ENCODE results near the gene PSMD9.

The PSMD9 gene

GRCh38 chr12:121888478-121889273 is at the start of gene PSMD9:
TSS of gene PSMD9 (plus strand) at chr12:121888790. CDS start at chr12:121888857, 67 bp downstream.
- TF ChIP-seq RAD21 (IDR thresholded peaks at IDR 0.05; ENCODE audit: low read depth): peak; percentile 64
- peak; percentile 88 for TF ChIP-seq YY1 (IDR thresholded peaks at IDR 0.05; ENCODE audit: low read depth)
- peak; percentile 97 for TF ChIP-seq USF1 (IDR thresholded peaks at IDR 0.05)
- TF ChIP-seq, protein P1, sequence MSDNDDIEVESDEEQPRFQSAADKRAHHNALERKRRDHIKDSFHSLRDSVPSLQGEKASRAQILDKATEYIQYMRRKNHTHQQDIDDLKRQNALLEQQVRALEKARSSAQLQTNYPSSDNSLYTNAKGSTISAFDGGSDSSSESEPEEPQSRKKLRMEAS (IDR thresholded peaks at IDR 0.05): peak; percentile 99
- peak; percentile 24; the same call in 1 of the 2 replicates for TF ChIP-seq EP300 (IDR thresholded peaks at IDR 0.05; ENCODE audit: borderline replicate concordance)
- TF ChIP-seq CREB1 (IDR thresholded peaks at IDR 0.05; ENCODE audit: low read depth): no peak; the same call in 1 of the 2 replicates
- peak; percentile 78; the same call in 1 of the 2 replicates for TF ChIP-seq TCF12 (IDR thresholded peaks at IDR 0.05; ENCODE audit: low read depth)
- TF ChIP-seq TEAD4 (IDR thresholded peaks at IDR 0.05): no peak
- TF ChIP-seq FOXM1 (IDR thresholded peaks at IDR 0.05; ENCODE audit: borderline replicate concordance, low read depth): peak; percentile 63; the same call in 1 of the 2 replicates
- TF ChIP-seq NFIC (IDR thresholded peaks at IDR 0.05): no peak; the same call in 1 of the 2 replicates
- no peak for TF ChIP-seq CEBPB (IDR thresholded peaks at IDR 0.05)
- peak; percentile 85 for TF ChIP-seq TAF1 (IDR thresholded peaks at IDR 0.05; ENCODE audit: low read depth)
- TF ChIP-seq ZBTB7A (IDR thresholded peaks at IDR 0.05; ENCODE audit: low read depth): peak; percentile 61; the same call in 1 of the 2 replicates
- no peak for TF ChIP-seq EGR1 (IDR thresholded peaks at IDR 0.05)
- TF ChIP-seq, protein P2, sequence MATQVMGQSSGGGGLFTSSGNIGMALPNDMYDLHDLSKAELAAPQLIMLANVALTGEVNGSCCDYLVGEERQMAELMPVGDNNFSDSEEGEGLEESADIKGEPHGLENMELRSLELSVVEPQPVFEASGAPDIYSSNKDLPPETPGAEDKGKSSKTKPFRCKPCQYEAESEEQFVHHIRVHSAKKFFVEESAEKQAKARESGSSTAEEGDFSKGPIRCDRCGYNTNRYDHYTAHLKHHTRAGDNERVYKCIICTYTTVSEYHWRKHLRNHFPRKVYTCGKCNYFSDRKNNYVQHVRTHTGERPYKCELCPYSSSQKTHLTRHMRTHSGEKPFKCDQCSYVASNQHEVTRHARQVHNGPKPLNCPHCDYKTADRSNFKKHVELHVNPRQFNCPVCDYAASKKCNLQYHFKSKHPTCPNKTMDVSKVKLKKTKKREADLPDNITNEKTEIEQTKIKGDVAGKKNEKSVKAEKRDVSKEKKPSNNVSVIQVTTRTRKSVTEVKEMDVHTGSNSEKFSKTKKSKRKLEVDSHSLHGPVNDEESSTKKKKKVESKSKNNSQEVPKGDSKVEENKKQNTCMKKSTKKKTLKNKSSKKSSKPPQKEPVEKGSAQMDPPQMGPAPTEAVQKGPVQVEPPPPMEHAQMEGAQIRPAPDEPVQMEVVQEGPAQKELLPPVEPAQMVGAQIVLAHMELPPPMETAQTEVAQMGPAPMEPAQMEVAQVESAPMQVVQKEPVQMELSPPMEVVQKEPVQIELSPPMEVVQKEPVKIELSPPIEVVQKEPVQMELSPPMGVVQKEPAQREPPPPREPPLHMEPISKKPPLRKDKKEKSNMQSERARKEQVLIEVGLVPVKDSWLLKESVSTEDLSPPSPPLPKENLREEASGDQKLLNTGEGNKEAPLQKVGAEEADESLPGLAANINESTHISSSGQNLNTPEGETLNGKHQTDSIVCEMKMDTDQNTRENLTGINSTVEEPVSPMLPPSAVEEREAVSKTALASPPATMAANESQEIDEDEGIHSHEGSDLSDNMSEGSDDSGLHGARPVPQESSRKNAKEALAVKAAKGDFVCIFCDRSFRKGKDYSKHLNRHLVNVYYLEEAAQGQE (IDR thresholded peaks at IDR 0.05; ENCODE audit: low read depth): no peak

GRCh38 chr12:121839106-121839992 is 49.2 kb upstream of the PSMD9 start:
- TF ChIP-seq ZBTB7A (IDR thresholded peaks at IDR 0.05; ENCODE audit: low read depth): no peak
- peak; percentile 53; the same call in 1 of the 2 replicates for TF ChIP-seq NFIC (IDR thresholded peaks at IDR 0.05)
- TF ChIP-seq FOXM1 (IDR thresholded peaks at IDR 0.05; ENCODE audit: borderline replicate concordance, low read depth): no peak
- peak; percentile 8; the same call in 1 of the 2 replicates for TF ChIP-seq RAD21 (IDR thresholded peaks at IDR 0.05; ENCODE audit: low read depth)
- no peak for TF ChIP-seq USF1 (IDR thresholded peaks at IDR 0.05)
- TF ChIP-seq EGR1 (IDR thresholded peaks at IDR 0.05): 0 out of 2 replicates have a peak, but pooled peaks have one; percentile 43
- peak; percentile 57 for TF ChIP-seq YY1 (IDR thresholded peaks at IDR 0.05; ENCODE audit: low read depth)
- peak; percentile 8; the same call in 1 of the 2 replicates for TF ChIP-seq EP300 (IDR thresholded peaks at IDR 0.05; ENCODE audit: borderline replicate concordance)
- no peak for TF ChIP-seq TEAD4 (IDR thresholded peaks at IDR 0.05)
- no peak for TF ChIP-seq CREB1 (IDR thresholded peaks at IDR 0.05; ENCODE audit: low read depth)
- no peak for TF ChIP-seq CEBPB (IDR thresholded peaks at IDR 0.05)
- TF ChIP-seq, protein P1 (IDR thresholded peaks at IDR 0.05): peak; percentile 57; the same call in 1 of the 2 replicates
- no peak for TF ChIP-seq TCF12 (IDR thresholded peaks at IDR 0.05; ENCODE audit: low read depth)
- peak; percentile 72 for TF ChIP-seq TAF1 (IDR thresholded peaks at IDR 0.05; ENCODE audit: low read depth)
- TF ChIP-seq, protein P2 (IDR thresholded peaks at IDR 0.05; ENCODE audit: low read depth): no peak

DNA sequence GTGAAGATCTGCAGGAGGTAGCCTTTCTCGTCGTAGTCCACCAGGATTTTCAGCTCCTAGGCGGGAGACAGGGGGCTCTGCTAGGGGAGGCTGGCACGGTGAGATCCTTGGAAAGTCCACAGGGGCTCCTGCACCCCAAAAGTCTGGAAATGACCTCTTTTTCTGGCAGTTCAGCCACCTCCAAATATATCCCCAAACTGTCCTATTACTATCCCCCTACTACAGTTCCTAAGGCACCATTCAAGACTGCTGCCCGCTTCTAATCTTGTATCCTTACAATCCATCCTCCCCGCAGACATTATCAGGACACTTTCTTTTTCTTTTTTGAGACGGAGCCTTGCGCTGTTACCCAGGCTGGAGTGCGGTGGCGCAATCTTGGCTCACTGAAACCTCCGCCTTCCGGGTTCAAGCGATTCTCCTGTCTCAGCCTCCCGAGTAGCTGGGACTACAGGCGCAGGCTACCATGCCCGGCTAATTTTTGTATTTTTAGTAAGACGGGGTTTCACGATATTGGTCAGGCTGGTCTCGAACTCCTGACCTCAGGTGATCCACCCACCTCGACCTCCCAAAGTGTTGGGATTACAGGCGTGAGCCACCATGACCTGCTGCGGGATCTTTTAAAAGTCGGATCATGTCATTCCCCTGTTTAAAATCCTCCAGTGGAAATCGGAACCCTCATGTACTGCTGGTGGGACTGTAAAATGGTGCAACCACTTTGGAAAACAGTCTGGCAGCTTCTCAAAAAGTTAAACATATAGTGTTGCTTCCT is 48.4 kb upstream of the PSMD9 start:
- TF ChIP-seq CREB1 (IDR thresholded peaks at IDR 0.05; ENCODE audit: low read depth): no peak

DNA sequence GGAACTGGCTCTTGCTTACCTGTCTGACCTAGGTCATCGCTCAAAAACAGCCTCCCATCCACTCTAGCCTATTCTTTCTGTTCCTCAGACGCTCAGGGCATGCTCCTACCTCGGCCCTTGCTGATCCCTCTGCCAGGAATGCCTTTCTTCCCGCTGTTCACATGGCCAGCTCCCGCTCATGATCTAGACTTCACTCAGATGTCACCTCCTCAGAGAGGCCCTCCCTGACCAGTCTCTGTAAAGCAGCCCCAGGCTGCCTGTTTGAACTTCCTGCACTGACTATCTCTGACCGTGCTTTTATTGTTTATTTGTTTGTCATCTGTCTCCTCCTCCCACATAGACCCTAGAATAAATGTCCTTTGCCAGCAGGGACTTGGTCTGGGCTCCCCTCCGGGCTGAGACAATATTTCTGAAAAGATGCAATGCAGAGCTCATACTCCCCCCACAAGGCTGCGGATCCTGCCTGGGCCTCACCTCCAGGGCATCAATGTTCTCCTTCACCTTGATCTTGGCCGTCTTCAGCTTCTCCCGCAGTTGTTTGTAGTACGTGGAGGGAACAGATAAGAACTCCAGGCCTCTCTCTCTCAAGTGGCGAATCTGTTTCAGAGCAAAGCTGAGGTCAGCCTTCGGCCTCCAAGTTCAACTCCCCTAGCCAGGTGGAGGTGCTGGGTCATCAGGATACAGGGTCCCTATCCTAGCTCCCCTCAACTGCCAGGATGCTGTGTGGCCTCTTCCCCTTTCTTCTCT is 45.2 kb upstream of the PSMD9 start:
- no peak for TF ChIP-seq CEBPB (IDR thresholded peaks at IDR 0.05)
- TF ChIP-seq CREB1 (IDR thresholded peaks at IDR 0.05; ENCODE audit: low read depth): no peak
- no peak for TF ChIP-seq NFIC (IDR thresholded peaks at IDR 0.05)
- TF ChIP-seq TAF1 (IDR thresholded peaks at IDR 0.05; ENCODE audit: low read depth): no peak
- no peak for TF ChIP-seq EGR1 (IDR thresholded peaks at IDR 0.05)
- no peak for TF ChIP-seq TCF12 (IDR thresholded peaks at IDR 0.05; ENCODE audit: low read depth)
- TF ChIP-seq YY1 (IDR thresholded peaks at IDR 0.05; ENCODE audit: low read depth): no peak
- TF ChIP-seq TEAD4 (IDR thresholded peaks at IDR 0.05): no peak
- no peak for TF ChIP-seq EP300 (IDR thresholded peaks at IDR 0.05; ENCODE audit: borderline replicate concordance)
- TF ChIP-seq FOXM1 (IDR thresholded peaks at IDR 0.05; ENCODE audit: borderline replicate concordance, low read depth): no peak
- TF ChIP-seq USF1 (IDR thresholded peaks at IDR 0.05): no peak
- TF ChIP-seq, protein P2 (IDR thresholded peaks at IDR 0.05; ENCODE audit: low read depth): no peak
- no peak for TF ChIP-seq ZBTB7A (IDR thresholded peaks at IDR 0.05; ENCODE audit: low read depth)
- no peak for TF ChIP-seq RAD21 (IDR thresholded peaks at IDR 0.05; ENCODE audit: low read depth)
- TF ChIP-seq, protein P1 (IDR thresholded peaks at IDR 0.05): no peak
